Skeletal muscle tissue (tissue), 4 donors: ENCODE data around the gene VWF. TPM values are rescaled to one million over a fixed set of nuclear protein-coding genes. Genes with fewer than 3 reads are reported as not detected.

ENCODE experiments used
- H3K27ac ChIP-seq: one replicate; pipeline ENCODE4 v1.7.0; 2013; ENCODE audit warnings: mild to moderate bottlenecking, low read depth, low read length, inconsistent platforms
- H3K27me3 ChIP-seq, 3 donors: one replicate each; pipeline ENCODE4 v1.7.0; 2013; ENCODE audit warnings: low read length in 3 of 3; ENCODE audit not compliant: control insufficient read depth in 3 of 3, insufficient read depth in 3 of 3
- H3K36me3 ChIP-seq, 3 donors: one replicate each; pipeline ENCODE4 v1.7.0; 2013; ENCODE audit warnings: low read length in 3 of 3; ENCODE audit not compliant: control insufficient read depth in 3 of 3, insufficient read depth in 3 of 3
- H3K4me1 ChIP-seq, 3 donors: one replicate each; pipeline ENCODE4 v1.7.0; 2013; ENCODE audit warnings: low read length in 3 of 3, mild to moderate bottlenecking in 3 of 3; ENCODE audit not compliant: control insufficient read depth in 3 of 3, insufficient read depth in 3 of 3
- H3K4me3 ChIP-seq, 3 donors: one replicate each; pipeline ENCODE4 v1.7.0; 2013; ENCODE audit warnings: low read length in 3 of 3
- H3K9ac ChIP-seq, 3 donors: one replicate each; pipeline ENCODE4 v1.7.0; 2013; ENCODE audit warnings: low read length in 3 of 3, mild to moderate bottlenecking in 3 of 3, moderate library complexity in 2 of 3, low read depth in 1 of 3
- H3K9me3 ChIP-seq, 3 donors: one replicate each; pipeline ENCODE4 v1.7.0; 2013; ENCODE audit warnings: low read length in 3 of 3; ENCODE audit not compliant: control insufficient read depth in 3 of 3
- total RNA-seq: library from RNA; depleted of rRNA; stranded (reverse); fragments of >200 nt; gene quantifications from one replicate; pipeline ENCODE4 v1.2.3, GENCODE V29; 2014
- donor health status: Osteomylitis.

Gene VWF
- total RNA-seq, 1 donor from 2014 or later = 58.5 TPM

- Histone ChIP-seq H3K4me1 (peaks cover 0 to 5% (median 2%) of the 10 kb centered on the region in 3 donors), H3K9me3 (no peaks in the 10 kb centered on the region), H3K27ac (no peak overlapping the region), H3K9ac (no peak overlapping the region), H3K27me3 (peaks cover 0 to 6% (median 3%) of the 10 kb centered on the region in 3 donors), H3K4me3 (no peak overlapping the region), H3K36me3 (peaks cover 0 to 3% (median 0%) of the 10 kb centered on the region in 3 donors)
These were observed 153.1 kb downstream of the VWF start for GRCh38 chr12:5971194-5971850.

- H3K36me3 ChIP-seq = peaks cover 0 to 3% (median 0%) of the 10 kb centered on the region in 3 donors
- H3K27ac ChIP-seq = no peak overlapping the region
- H3K27me3 ChIP-seq = peaks cover 0 to 12% (median 3%) of the 10 kb centered on the region in 3 donors
- H3K4me1 ChIP-seq = peaks cover 2 to 10% (median 3%) of the 10 kb centered on the region in 3 donors
- no peaks in the 10 kb centered on the region for H3K9me3 ChIP-seq
- no peak overlapping the region for H3K9ac ChIP-seq
- H3K4me3 ChIP-seq = no peak overlapping the region
These were observed 154.3 kb downstream of the VWF start for GRCh38 chr12:5969974-5970690.

- Histone ChIP-seq H3K27me3 (peaks cover 0 to 12% (median 3%) of the 10 kb centered on the region in 3 donors), H3K27ac (no peak overlapping the region), H3K4me1 (peaks cover 0 to 15% (median 7%) of the 10 kb centered on the region in 3 donors), H3K9ac (no peak overlapping the region), H3K4me3 (no peak overlapping the region), H3K9me3 (no peaks in the 10 kb centered on the region), H3K36me3 (peaks cover 0 to 3% (median 0%) of the 10 kb centered on the region in 3 donors)
These were observed 155.1 kb downstream of the VWF start for GRCh38 chr12:5969156-5969973.

- H3K4me1 ChIP-seq = peaks cover 0 to 10% (median 7%) of the 10 kb centered on the region in 3 donors
- no peak overlapping the region for H3K4me3 ChIP-seq
- no peak overlapping the region for H3K9ac ChIP-seq
- H3K36me3 ChIP-seq = no peaks in the 10 kb centered on the region
- no peak overlapping the region for H3K27ac ChIP-seq
- H3K27me3 ChIP-seq = peaks cover 0 to 12% (median 3%) of the 10 kb centered on the region in 3 donors
- no peaks in the 10 kb centered on the region for H3K9me3 ChIP-seq
These were observed 156.6 kb downstream of the VWF start for GRCh38 chr12:5967645-5968415.

- H3K4me1 ChIP-seq = peaks cover 0 to 10% (median 7%) of the 10 kb centered on the region in 3 donors
- no peaks in the 10 kb centered on the region for H3K36me3 ChIP-seq
- no peaks in the 10 kb centered on the region for H3K9me3 ChIP-seq
- H3K4me3 ChIP-seq = no peak overlapping the region
- H3K27ac ChIP-seq = no peak overlapping the region
- peaks cover 0 to 12% (median 0%) of the 10 kb centered on the region in 3 donors for H3K27me3 ChIP-seq
- no peak overlapping the region for H3K9ac ChIP-seq
These were observed 157.9 kb downstream of the VWF start for GRCh38 chr12:5966486-5967095.

GRCh38 chr12:5965950-5966383, 158.5 kb downstream of the VWF start:
- H3K9ac ChIP-seq = no peak overlapping the region
- H3K4me3 ChIP-seq = no peak overlapping the region
- H3K27me3 ChIP-seq = peaks cover 0 to 12% (median 0%) of the 10 kb centered on the region in 3 donors
- H3K9me3 ChIP-seq = no peaks in the 10 kb centered on the region
- peaks cover 0 to 10% (median 7%) of the 10 kb centered on the region in 3 donors for H3K4me1 ChIP-seq
- H3K36me3 ChIP-seq = no peaks in the 10 kb centered on the region
- H3K27ac ChIP-seq = no peak overlapping the region

GRCh38 chr12:5964913-5965900, 159.3 kb downstream of the VWF start:
- Histone ChIP-seq H3K4me3 (no peak overlapping the region), H3K36me3 (no peaks in the 10 kb centered on the region), H3K27me3 (peaks cover 0 to 5% (median 0%) of the 10 kb centered on the region in 3 donors), H3K9me3 (no peaks in the 10 kb centered on the region), H3K9ac (peak overlapping the region in 1 of 3 donors; percentile 12), H3K4me1 (peaks cover 0 to 10% (median 7%) of the 10 kb centered on the region in 3 donors), H3K27ac (no peak overlapping the region)

- Histone ChIP-seq H3K27ac (no peak overlapping the region), H3K9me3 (no peaks in the 10 kb centered on the region), H3K27me3 (peaks cover 0 to 5% (median 0%) of the 10 kb centered on the region in 3 donors), H3K9ac (no peak overlapping the region), H3K4me3 (no peak overlapping the region), H3K4me1 (peaks cover 0 to 10% (median 7%) of the 10 kb centered on the region in 3 donors), H3K36me3 (no peaks in the 10 kb centered on the region)
These were observed 161.0 kb downstream of the VWF start for GRCh38 chr12:5963515-5963914.
